Activated CD4-positive, alpha-beta T cell treated with anti-CD3 and anti-CD28 coated beads, Interleukin-2, amount 10 ng/mL, durations not matched to agents 7 days and 5 days (primary cell): ENCODE data around the gene IQSEC1. TPM values are rescaled to one million over a fixed set of nuclear protein-coding genes. Genes with fewer than 3 reads are reported as not detected.

Experiments used
- CTCF ChIA-PET: fragments of 350-600 bp; sonication (Branson Sonifier 250); formaldehyde crosslinking; loops from one replicate; lab custom pipeline; 2021; ENCODE audit warnings: antibody characterized with exemption; lab: Charles Lee
- POLR2A ChIA-PET: fragments of 350-600 bp; sonication (Branson Sonifier 250); formaldehyde crosslinking; loops from one replicate; lab custom pipeline; 2021; ENCODE audit warnings: antibody characterized with exemption; lab: Charles Lee
- DNase-seq: peaks from one replicate; pipeline ENCODE4 v3.0.0-alpha.2; 2020
- H3K27ac Mint-ChIP-seq: one replicate; pipeline ENCODE4 v1.8.0; 2021; ENCODE audit warnings: mild to moderate bottlenecking, moderate library complexity, mixed read lengths
- H3K27me3 Mint-ChIP-seq: one replicate; pipeline ENCODE4 v1.8.0; 2021; ENCODE audit warnings: mixed read lengths
- H3K36me3 Mint-ChIP-seq: one replicate; pipeline ENCODE4 v1.8.0; 2021; ENCODE audit warnings: low read depth, mixed read lengths
- H3K4me1 Mint-ChIP-seq: one replicate; pipeline ENCODE4 v1.8.0; 2021; ENCODE audit warnings: mixed read lengths
- H3K4me3 Mint-ChIP-seq: one replicate; pipeline ENCODE4 v1.8.0; 2021; ENCODE audit warnings: mild to moderate bottlenecking, moderate library complexity, mixed read lengths
- H3K9me3 Mint-ChIP-seq: one replicate; pipeline ENCODE4 v1.8.0; 2021; ENCODE audit warnings: mixed read lengths
- total RNA-seq, 2 experiments: library from RNA; stranded (reverse); gene quantifications; one replicate each; pipeline ENCODE4 v1.2.3, GENCODE V29; 2021

The IQSEC1 gene
- total RNA-seq, 2 experiments from 2014 or later = 58.2 to 70.4 TPM

DNA sequence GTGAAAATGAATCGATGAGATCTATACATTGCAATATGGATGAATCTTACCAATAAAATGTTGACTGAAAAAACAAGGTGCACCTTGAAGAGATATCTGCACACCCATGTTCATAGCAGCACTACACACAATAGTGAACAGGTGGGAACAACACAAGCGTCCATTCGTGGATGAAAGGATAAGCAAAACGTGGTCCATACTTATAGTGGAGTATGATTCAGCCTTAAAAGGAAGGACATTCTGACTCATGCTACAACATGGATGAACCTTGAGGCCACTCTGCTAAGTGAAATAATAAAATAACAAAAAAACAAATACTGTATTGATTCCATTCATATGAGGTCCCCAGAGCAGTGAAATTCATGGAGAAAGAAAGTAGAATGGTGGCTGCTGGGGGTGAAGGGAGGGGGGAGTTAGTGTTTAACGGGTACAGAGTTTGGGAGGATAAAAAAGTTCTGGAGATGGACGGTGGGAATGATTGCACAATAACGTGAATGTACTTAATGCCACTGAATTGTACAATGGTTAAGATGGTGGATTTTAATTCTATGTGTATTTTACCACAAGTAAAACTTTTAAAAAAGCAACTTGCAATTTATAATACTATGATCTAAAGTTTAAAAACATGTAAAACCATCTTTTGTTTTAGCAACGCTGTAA, 35.6 kb downstream of the IQSEC1 start:
- ChIA-PET CTCF (no interaction called here), POLR2A (no interaction called here)
- no peaks in the 10 kb centered on the region for H3K9me3 Mint-ChIP-seq
- no peak overlapping the region for H3K27ac Mint-ChIP-seq
- DNase-seq = no peak
- peaks cover 6% of the 10 kb centered on the region for H3K4me1 Mint-ChIP-seq
- peaks cover 7% of the 10 kb centered on the region for H3K27me3 Mint-ChIP-seq
- H3K36me3 Mint-ChIP-seq = no peaks in the 10 kb centered on the region
- no peak overlapping the region for H3K4me3 Mint-ChIP-seq

GRCh38 chr3:13034861-13035260, 38.4 kb downstream of the IQSEC1 start:
- H3K4me3 Mint-ChIP-seq = no peak overlapping the region
- H3K27ac Mint-ChIP-seq = no peak overlapping the region
- H3K36me3 Mint-ChIP-seq = no peaks in the 10 kb centered on the region
- ChIA-PET POLR2A (no interaction called here), CTCF (interaction anchor here (1.0 kb wide), 1 partner anchor 40 kb away, joined by 3 read pairs; no protein-coding TSS in a partner anchor)
- no peaks in the 10 kb centered on the region for H3K9me3 Mint-ChIP-seq
- peaks cover 5% of the 10 kb centered on the region for H3K27me3 Mint-ChIP-seq
- DNase-seq = no peak
- no peaks in the 10 kb centered on the region for H3K4me1 Mint-ChIP-seq

DNA sequence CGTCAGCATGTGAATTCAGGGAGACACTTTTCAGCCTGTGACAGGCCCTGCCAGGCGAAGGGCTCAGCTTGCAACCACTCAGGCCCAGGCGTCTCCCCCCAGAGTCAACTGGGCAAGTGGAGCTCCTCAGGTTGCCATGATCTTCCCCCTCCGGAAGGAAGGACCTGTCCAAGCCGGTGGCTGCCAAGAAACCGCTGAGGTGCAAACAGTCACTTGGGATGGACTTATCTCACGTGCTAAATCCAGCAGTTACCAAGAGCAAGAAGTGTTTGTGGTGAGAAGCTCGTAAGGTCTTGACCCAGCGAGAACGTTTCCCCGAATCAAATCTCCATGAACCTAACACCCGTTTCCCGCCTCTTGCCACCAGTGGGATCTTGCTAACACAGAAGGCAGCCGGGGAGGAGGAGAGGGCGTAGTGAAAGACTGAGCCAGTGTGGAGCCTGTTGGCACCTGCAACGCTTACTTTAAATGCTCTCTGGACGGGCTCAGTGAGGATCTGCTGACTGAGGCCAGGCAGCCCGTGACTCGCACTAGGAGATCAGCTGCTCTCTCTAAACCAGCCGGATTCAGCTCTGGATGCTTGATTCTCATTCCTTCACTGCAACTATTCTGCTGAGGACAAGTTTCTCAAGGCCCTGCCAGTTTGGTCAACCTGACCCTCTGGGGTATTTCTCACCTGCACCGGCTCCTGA, 39.0 kb downstream of the IQSEC1 start:
- Mint-ChIP-seq H3K4me3 (no peak overlapping the region), H3K27ac (no peak overlapping the region), H3K4me1 (no peaks in the 10 kb centered on the region), H3K36me3 (no peaks in the 10 kb centered on the region), H3K27me3 (peaks cover 5% of the 10 kb centered on the region), H3K9me3 (no peaks in the 10 kb centered on the region)
- no peak for DNase-seq
- ChIA-PET CTCF (interaction anchor here (0.6 to 1.0 kb wide), 2 partner anchors 39 to 612 kb away, joined by 3 read pairs; no protein-coding TSS in a partner anchor), POLR2A (no interaction called here)

- Mint-ChIP-seq H3K27me3 (no peaks in the 10 kb centered on the region), H3K9me3 (no peaks in the 10 kb centered on the region), H3K27ac (peak overlapping the region; percentile 32), H3K36me3 (no peaks in the 10 kb centered on the region), H3K4me3 (no peak overlapping the region), H3K4me1 (no peaks in the 10 kb centered on the region)
- ChIA-PET CTCF (no interaction called here), POLR2A (no interaction called here)
- no peak for DNase-seq
Observed at GRCh38 chr3:13032206-13032605, 41.0 kb downstream of the IQSEC1 start.

DNA sequence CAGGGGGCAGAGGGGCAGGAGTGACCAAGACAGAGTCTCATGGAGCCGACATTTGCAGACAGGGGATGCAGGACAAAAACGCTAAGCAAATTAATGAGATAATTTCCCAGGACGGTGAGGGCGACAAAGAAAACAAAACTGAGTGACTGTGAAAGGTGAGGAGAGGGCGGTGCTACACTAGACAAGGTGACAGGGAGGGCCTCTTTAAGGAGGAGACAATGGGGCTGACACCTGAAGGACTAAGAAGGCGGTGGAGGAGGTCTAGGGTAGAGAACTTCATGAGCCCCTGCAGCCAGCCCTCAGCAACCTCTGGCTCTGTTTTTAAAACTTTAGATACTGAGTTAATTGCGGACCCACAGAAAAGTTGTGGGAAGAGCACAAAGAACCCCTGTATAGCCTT, 41.6 kb downstream of the IQSEC1 start:
- H3K4me1 Mint-ChIP-seq = no peaks in the 10 kb centered on the region
- H3K36me3 Mint-ChIP-seq = no peaks in the 10 kb centered on the region
- ChIA-PET CTCF (no interaction called here), POLR2A (no interaction called here)
- H3K27ac Mint-ChIP-seq = no peak overlapping the region
- no peak overlapping the region for H3K4me3 Mint-ChIP-seq
- no peak for DNase-seq
- H3K9me3 Mint-ChIP-seq = no peaks in the 10 kb centered on the region
- no peaks in the 10 kb centered on the region for H3K27me3 Mint-ChIP-seq

DNA sequence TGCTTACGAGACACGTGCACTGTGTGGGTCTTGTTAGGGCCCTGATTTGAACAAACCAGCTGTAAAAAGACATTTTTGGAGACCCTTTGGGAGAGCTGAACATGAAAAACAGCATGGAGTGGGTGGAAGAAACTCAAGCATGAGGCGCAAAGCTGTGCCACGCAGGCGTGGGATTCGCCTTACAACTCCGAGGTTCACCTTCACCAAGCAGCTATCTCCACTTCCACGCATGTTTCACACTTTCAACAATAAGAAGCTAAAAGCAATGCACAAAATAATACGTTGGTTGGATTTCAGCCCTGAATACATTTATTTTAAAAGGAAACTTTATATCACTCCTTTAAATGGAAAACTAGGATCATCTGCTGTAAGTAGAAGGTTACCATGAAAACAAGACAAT, 42.5 kb downstream of the IQSEC1 start:
- no peaks in the 10 kb centered on the region for H3K27me3 Mint-ChIP-seq
- no peak overlapping the region for H3K4me3 Mint-ChIP-seq
- no peaks in the 10 kb centered on the region for H3K9me3 Mint-ChIP-seq
- DNase-seq = no peak
- H3K27ac Mint-ChIP-seq = no peak overlapping the region
- ChIA-PET CTCF (interaction anchor here (1.1 to 1.3 kb wide), 3 partner anchors 9 to 26 kb away, joined by 3 to 4 read pairs (median 3); no protein-coding TSS in a partner anchor), POLR2A (no interaction called here)
- H3K36me3 Mint-ChIP-seq = no peaks in the 10 kb centered on the region
- H3K4me1 Mint-ChIP-seq = no peaks in the 10 kb centered on the region

DNA sequence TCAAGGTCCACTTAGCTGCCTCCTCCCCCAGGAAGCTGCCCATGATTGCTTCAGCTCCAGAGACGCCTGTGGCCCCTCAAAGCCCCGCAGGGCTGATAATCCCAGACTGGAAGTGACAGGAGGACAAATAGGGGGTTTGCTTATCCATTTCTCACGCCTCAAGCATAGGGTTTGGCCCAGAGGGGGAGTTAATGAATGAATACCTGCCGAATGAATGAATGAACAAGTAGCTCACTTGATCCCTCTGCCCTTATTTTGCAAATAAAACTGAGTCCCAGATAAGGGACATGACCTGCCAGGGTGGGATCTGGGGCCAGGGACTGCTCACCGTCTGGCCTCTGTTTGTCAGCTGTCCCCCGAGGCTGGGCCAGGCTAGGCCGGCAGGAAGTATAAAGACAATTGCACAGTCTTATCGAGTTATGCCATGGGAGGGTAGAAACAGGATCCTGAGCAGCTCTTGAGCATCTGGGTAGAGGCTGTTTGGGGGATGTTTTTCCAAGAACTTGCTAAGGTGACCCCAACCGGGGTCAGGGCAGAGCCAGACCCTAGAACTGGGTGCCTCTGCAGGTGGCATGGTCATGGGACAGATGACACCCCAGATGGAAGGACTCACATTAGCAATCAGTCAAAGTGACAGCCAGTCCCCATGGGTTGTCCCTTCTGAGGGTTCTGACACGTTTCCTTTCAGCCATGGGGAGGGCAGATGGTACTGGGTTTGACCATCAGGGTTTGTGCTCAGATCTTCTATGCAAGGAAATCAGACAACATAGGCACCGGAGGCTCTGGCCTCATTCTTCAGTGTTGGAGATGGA, 45.0 kb downstream of the IQSEC1 start:
- H3K36me3 Mint-ChIP-seq = no peaks in the 10 kb centered on the region
- CTCF ChIA-PET = interaction anchor here (0.5 to 1.0 kb wide), 2 partner anchors 79 to 123 kb away, joined by 3 read pairs; no protein-coding TSS in a partner anchor
- H3K4me3 Mint-ChIP-seq = no peak overlapping the region
- no peaks in the 10 kb centered on the region for H3K4me1 Mint-ChIP-seq
- H3K27ac Mint-ChIP-seq = no peak overlapping the region
- no peaks in the 10 kb centered on the region for H3K9me3 Mint-ChIP-seq
- POLR2A ChIA-PET = no interaction called here
- no peak for DNase-seq
- H3K27me3 Mint-ChIP-seq = no peaks in the 10 kb centered on the region

GRCh38 chr3:13027154-13027553, 46.1 kb downstream of the IQSEC1 start:
- Mint-ChIP-seq H3K9me3 (no peaks in the 10 kb centered on the region), H3K4me1 (no peaks in the 10 kb centered on the region), H3K36me3 (no peaks in the 10 kb centered on the region), H3K27me3 (no peaks in the 10 kb centered on the region), H3K27ac (no peak overlapping the region), H3K4me3 (no peak overlapping the region)
- CTCF ChIA-PET = no interaction called here
- no peak for DNase-seq
- POLR2A ChIA-PET = no interaction called here

- no peaks in the 10 kb centered on the region for H3K27me3 Mint-ChIP-seq
- H3K4me3 Mint-ChIP-seq = no peak overlapping the region
- no peaks in the 10 kb centered on the region for H3K9me3 Mint-ChIP-seq
- ChIA-PET CTCF (no interaction called here), POLR2A (no interaction called here)
- no peaks in the 10 kb centered on the region for H3K36me3 Mint-ChIP-seq
- no peaks in the 10 kb centered on the region for H3K4me1 Mint-ChIP-seq
- no peak for DNase-seq
- no peak overlapping the region for H3K27ac Mint-ChIP-seq
Observed at GRCh38 chr3:13026534-13026933, 46.7 kb downstream of the IQSEC1 start.

- Mint-ChIP-seq H3K4me3 (no peak overlapping the region), H3K27me3 (no peaks in the 10 kb centered on the region), H3K36me3 (no peaks in the 10 kb centered on the region), H3K9me3 (no peaks in the 10 kb centered on the region), H3K27ac (no peak overlapping the region), H3K4me1 (no peaks in the 10 kb centered on the region)
- POLR2A ChIA-PET = no interaction called here
- CTCF ChIA-PET = no interaction called here
- DNase-seq = no peak
Observed at GRCh38 chr3:13025778-13026518, 47.3 kb downstream of the IQSEC1 start.

GRCh38 chr3:13025090-13025489, 48.1 kb downstream of the IQSEC1 start:
- Mint-ChIP-seq H3K4me3 (no peak overlapping the region), H3K27me3 (no peaks in the 10 kb centered on the region), H3K9me3 (no peaks in the 10 kb centered on the region), H3K36me3 (no peaks in the 10 kb centered on the region), H3K4me1 (peaks cover 2% of the 10 kb centered on the region), H3K27ac (no peak overlapping the region)
- ChIA-PET CTCF (no interaction called here), POLR2A (no interaction called here)
- no peak for DNase-seq

- H3K9me3 Mint-ChIP-seq = no peaks in the 10 kb centered on the region
- POLR2A ChIA-PET = no interaction called here
Observed at GRCh38 chr3:13024765-13025065, 48.5 kb downstream of the IQSEC1 start.

More at GRCh38 chr3:13024765-13025065, 48.5 kb downstream of the IQSEC1 start:
- H3K27ac Mint-ChIP-seq = no peak overlapping the region
- H3K27me3 Mint-ChIP-seq = no peaks in the 10 kb centered on the region
- CTCF ChIA-PET = no interaction called here
- DNase-seq = no peak
- H3K4me1 Mint-ChIP-seq = peaks cover 2% of the 10 kb centered on the region
- no peak overlapping the region for H3K4me3 Mint-ChIP-seq
- H3K36me3 Mint-ChIP-seq = no peaks in the 10 kb centered on the region
